SJSA1 (cell line): ENCODE data around the gene MST1. TPM values are rescaled to one million over a fixed set of nuclear protein-coding genes. Genes with fewer than 3 reads are reported as not detected.

Experiments used
- DNase-seq, 2 experiments: peaks; one replicate each; pipeline ENCODE4 v3.0.0-alpha.2; 2015 to 2020; ENCODE audit warnings: low spot score in 2 of 2, low read depth in 1 of 2
- H3K27ac ChIP-seq: fragments of 250-450 bp; sonication (Bioruptor Pico); 2 replicates; pipeline ENCODE4 v1.5.1; 2020; ENCODE audit warnings: mild to moderate bottlenecking, moderate library complexity
- H3K27me3 ChIP-seq: fragments of 250-450 bp; sonication (Bioruptor Pico); replicated peaks from 2 replicates; pipeline ENCODE4 v1.5.1; 2020; ENCODE audit warnings: mild to moderate bottlenecking, moderate library complexity
- H3K36me3 ChIP-seq: fragments of 250-450 bp; sonication (Bioruptor Pico); 2 replicates; pipeline ENCODE4 v1.5.1; 2020; ENCODE audit warnings: mild to moderate bottlenecking
- H3K4me1 ChIP-seq: fragments of 250-450 bp; sonication (Bioruptor Pico); replicated peaks from 2 replicates; pipeline ENCODE4 v1.6.1; 2021; ENCODE audit warnings: mild to moderate bottlenecking
- H3K4me3 ChIP-seq: fragments of 250-450 bp; sonication (Bioruptor Pico); 2 replicates; pipeline ENCODE4 v1.5.1; 2020; ENCODE audit warnings: mild to moderate bottlenecking
- H3K9me3 ChIP-seq: fragments of 250-450 bp; sonication (Bioruptor Pico); replicated peaks from 2 replicates; pipeline ENCODE4 v1.5.1; 2020; ENCODE audit warnings: mild to moderate bottlenecking
- total RNA-seq: library from RNA; depleted of rRNA; stranded (reverse); fragments of >200 nt; shearing (Covaris generic); gene quantifications from 2 replicates; pipeline ENCODE4 v1.2.3, GENCODE V29; 2014

Gene MST1
- total RNA-seq, 1 experiment from 2014 or later = 0.50 TPM

GRCh38 chr3:49657208-49657915 lies 31.9 kb downstream of the MST1 start:
- H3K4me3 ChIP-seq = no peak overlapping the region
- no peak for DNase-seq
- H3K4me1 ChIP-seq = no peaks in the 10 kb centered on the region
- no peak overlapping the region for H3K27ac ChIP-seq
- H3K9me3 ChIP-seq = no peaks in the 10 kb centered on the region
- H3K27me3 ChIP-seq = no peaks in the 10 kb centered on the region
- H3K36me3 ChIP-seq = no peaks in the 10 kb centered on the region

GRCh38 chr3:49656541-49657112 lies 32.6 kb downstream of the MST1 start:
- Histone ChIP-seq H3K9me3 (no peaks in the 10 kb centered on the region), H3K27ac (no peak overlapping the region), H3K27me3 (no peaks in the 10 kb centered on the region), H3K36me3 (no peaks in the 10 kb centered on the region), H3K4me3 (no peak overlapping the region), H3K4me1 (no peaks in the 10 kb centered on the region)
- DNase-seq = no peak

- no peaks in the 10 kb centered on the region for H3K27me3 ChIP-seq
- H3K9me3 ChIP-seq = no peaks in the 10 kb centered on the region
- no peak overlapping the region for H3K4me3 ChIP-seq
- no peaks in the 10 kb centered on the region for H3K36me3 ChIP-seq
- no peak overlapping the region for H3K27ac ChIP-seq
- DNase-seq = no peak
- H3K4me1 ChIP-seq = no peaks in the 10 kb centered on the region
Observed at GRCh38 chr3:49655731-49656285, 33.5 kb downstream of the MST1 start.

GRCh38 chr3:49654955-49655556 lies 34.2 kb downstream of the MST1 start:
- H3K27me3 ChIP-seq = no peaks in the 10 kb centered on the region
- no peak for DNase-seq
- no peaks in the 10 kb centered on the region for H3K4me1 ChIP-seq
- no peak overlapping the region for H3K27ac ChIP-seq
- H3K4me3 ChIP-seq = no peak overlapping the region
- H3K36me3 ChIP-seq = no peaks in the 10 kb centered on the region
- no peaks in the 10 kb centered on the region for H3K9me3 ChIP-seq

GRCh38 chr3:49654176-49654825 lies 35.0 kb downstream of the MST1 start:
- H3K4me1 ChIP-seq = no peaks in the 10 kb centered on the region
- H3K27ac ChIP-seq = no peak overlapping the region
- no peaks in the 10 kb centered on the region for H3K36me3 ChIP-seq
- H3K9me3 ChIP-seq = no peaks in the 10 kb centered on the region
- H3K27me3 ChIP-seq = no peaks in the 10 kb centered on the region
- no peak for DNase-seq
- no peak overlapping the region for H3K4me3 ChIP-seq

GRCh38 chr3:49653621-49654020 lies 35.7 kb downstream of the MST1 start:
- DNase-seq = no peak
- Histone ChIP-seq H3K27me3 (no peaks in the 10 kb centered on the region), H3K9me3 (no peaks in the 10 kb centered on the region)

GRCh38 chr3:49652903-49653415 lies 36.3 kb downstream of the MST1 start:
- H3K4me3 ChIP-seq = no peak overlapping the region
- H3K27me3 ChIP-seq = no peaks in the 10 kb centered on the region
- DNase-seq = no peak
- no peaks in the 10 kb centered on the region for H3K4me1 ChIP-seq
- H3K9me3 ChIP-seq = no peaks in the 10 kb centered on the region
- H3K36me3 ChIP-seq = no peaks in the 10 kb centered on the region
- no peak overlapping the region for H3K27ac ChIP-seq

More at GRCh38 chr3:49653621-49654020, 35.7 kb downstream of the MST1 start:
- no peaks in the 10 kb centered on the region for H3K4me1 ChIP-seq
- H3K27ac ChIP-seq = no peak overlapping the region
- no peak overlapping the region for H3K4me3 ChIP-seq
- no peaks in the 10 kb centered on the region for H3K36me3 ChIP-seq

GRCh38 chr3:49652218-49652902 lies 36.9 kb downstream of the MST1 start:
- no peak overlapping the region for H3K4me3 ChIP-seq
- no peaks in the 10 kb centered on the region for H3K27me3 ChIP-seq
- no peak overlapping the region for H3K27ac ChIP-seq
- H3K4me1 ChIP-seq = no peaks in the 10 kb centered on the region
- no peaks in the 10 kb centered on the region for H3K9me3 ChIP-seq
- DNase-seq = no peak
- H3K36me3 ChIP-seq = no peaks in the 10 kb centered on the region

- H3K27ac ChIP-seq = no peak overlapping the region
- H3K27me3 ChIP-seq = no peaks in the 10 kb centered on the region
- H3K4me3 ChIP-seq = no peak overlapping the region
- no peaks in the 10 kb centered on the region for H3K4me1 ChIP-seq
- H3K36me3 ChIP-seq = no peaks in the 10 kb centered on the region
- no peaks in the 10 kb centered on the region for H3K9me3 ChIP-seq
- no peak for DNase-seq
Observed at GRCh38 chr3:49650637-49651036, 38.6 kb downstream of the MST1 start.

- H3K4me3 ChIP-seq = no peak overlapping the region
Observed at GRCh38 chr3:49650177-49650576, 39.1 kb downstream of the MST1 start.

GRCh38 chr3:49649576-49649975 lies 39.7 kb downstream of the MST1 start:
- no peak overlapping the region for H3K4me3 ChIP-seq
- H3K36me3 ChIP-seq = no peaks in the 10 kb centered on the region
- H3K27ac ChIP-seq = no peak overlapping the region
- H3K9me3 ChIP-seq = no peaks in the 10 kb centered on the region
- no peaks in the 10 kb centered on the region for H3K4me1 ChIP-seq
- no peaks in the 10 kb centered on the region for H3K27me3 ChIP-seq
- no peak for DNase-seq

More at GRCh38 chr3:49650177-49650576, 39.1 kb downstream of the MST1 start:
- Histone ChIP-seq H3K27ac (no peak overlapping the region), H3K9me3 (no peaks in the 10 kb centered on the region), H3K4me1 (no peaks in the 10 kb centered on the region), H3K27me3 (no peaks in the 10 kb centered on the region), H3K36me3 (no peaks in the 10 kb centered on the region)
- DNase-seq = no peak

- no peak for DNase-seq
- no peak overlapping the region for H3K4me3 ChIP-seq
- H3K27ac ChIP-seq = no peak overlapping the region
- no peaks in the 10 kb centered on the region for H3K9me3 ChIP-seq
- no peaks in the 10 kb centered on the region for H3K4me1 ChIP-seq
- no peaks in the 10 kb centered on the region for H3K27me3 ChIP-seq
- no peaks in the 10 kb centered on the region for H3K36me3 ChIP-seq
Observed at GRCh38 chr3:49648354-49649019, 40.8 kb downstream of the MST1 start.

- Histone ChIP-seq H3K27me3 (no peaks in the 10 kb centered on the region), H3K9me3 (no peaks in the 10 kb centered on the region), H3K36me3 (no peaks in the 10 kb centered on the region), H3K27ac (no peak overlapping the region), H3K4me1 (no peaks in the 10 kb centered on the region), H3K4me3 (no peak overlapping the region)
- no peak for DNase-seq
Observed at GRCh38 chr3:49647741-49648140, 41.5 kb downstream of the MST1 start.
